Sigmoid colon (tissue), 4 donors: ENCODE data around the gene ATP9A.
"Not testable (repeated sequence)": the region's sequence is repeated elsewhere in the genome, so short reads cannot be mapped to it uniquely, and the experiment has no call there.

ENCODE experiments used
- POLR2A ChIP-seq, 2 donors: fragments of 450-650 bp; IDR thresholded peaks; one replicate each; pipeline ENCODE4 v1.6.1; 2016; ENCODE audit warnings: antibody characterized with exemption in 2 of 2, mild to moderate bottlenecking in 2 of 2, moderate library complexity in 2 of 2
- POLR2AphosphoS5 ChIP-seq, 4 donors: sonication (generic); formaldehyde crosslinking; IDR thresholded peaks; one replicate each; pipeline ENCODE4 v1.6.1; 2017; ENCODE audit warnings: antibody characterized with exemption in 4 of 4
- TF ChIP-seq, protein P1 (sequence below), 4 experiments: fragments of 450-650 bp in 3 of 4; fragments of 200-600 bp in 1 of 4; IDR thresholded peaks; one replicate each; pipeline ENCODE4 v1.5.1; 2016 to 2019; ENCODE audit warnings: antibody characterized with exemption in 4 of 4, mild to moderate bottlenecking in 3 of 4, moderate library complexity in 2 of 4

DNA sequence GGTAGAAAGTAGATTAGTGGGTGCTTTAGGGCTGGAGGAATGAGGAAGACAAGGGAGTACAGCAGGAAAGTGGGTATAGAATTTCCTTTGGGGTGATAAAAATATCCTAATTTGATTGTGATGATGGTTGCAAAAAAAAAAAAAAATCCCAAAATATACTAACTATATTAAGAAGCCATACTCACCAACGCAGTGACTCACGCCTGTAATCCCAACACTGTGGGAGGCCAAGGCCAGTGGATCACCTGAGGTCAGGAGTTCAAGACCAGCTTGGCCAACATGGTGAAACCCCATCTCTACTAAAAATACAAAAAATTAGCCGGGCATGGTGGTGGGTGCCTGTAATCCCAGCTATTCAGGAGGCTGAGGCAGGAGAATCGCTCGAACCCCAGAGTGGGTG, 112.1 kb downstream of the ATP9A start:
- TF ChIP-seq POLR2A, POLR2AphosphoS5 (IDR thresholded peaks at IDR 0.05): not testable (repeated sequence)
- TF ChIP-seq, protein P1, sequence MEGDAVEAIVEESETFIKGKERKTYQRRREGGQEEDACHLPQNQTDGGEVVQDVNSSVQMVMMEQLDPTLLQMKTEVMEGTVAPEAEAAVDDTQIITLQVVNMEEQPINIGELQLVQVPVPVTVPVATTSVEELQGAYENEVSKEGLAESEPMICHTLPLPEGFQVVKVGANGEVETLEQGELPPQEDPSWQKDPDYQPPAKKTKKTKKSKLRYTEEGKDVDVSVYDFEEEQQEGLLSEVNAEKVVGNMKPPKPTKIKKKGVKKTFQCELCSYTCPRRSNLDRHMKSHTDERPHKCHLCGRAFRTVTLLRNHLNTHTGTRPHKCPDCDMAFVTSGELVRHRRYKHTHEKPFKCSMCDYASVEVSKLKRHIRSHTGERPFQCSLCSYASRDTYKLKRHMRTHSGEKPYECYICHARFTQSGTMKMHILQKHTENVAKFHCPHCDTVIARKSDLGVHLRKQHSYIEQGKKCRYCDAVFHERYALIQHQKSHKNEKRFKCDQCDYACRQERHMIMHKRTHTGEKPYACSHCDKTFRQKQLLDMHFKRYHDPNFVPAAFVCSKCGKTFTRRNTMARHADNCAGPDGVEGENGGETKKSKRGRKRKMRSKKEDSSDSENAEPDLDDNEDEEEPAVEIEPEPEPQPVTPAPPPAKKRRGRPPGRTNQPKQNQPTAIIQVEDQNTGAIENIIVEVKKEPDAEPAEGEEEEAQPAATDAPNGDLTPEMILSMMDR (IDR thresholded peaks at IDR 0.05): not testable (repeated sequence)
